Natural killer cell (primary cell): ENCODE results near the gene LGALS14. TPM values are rescaled to one million over a fixed set of nuclear protein-coding genes. Genes with fewer than 3 reads are reported as not detected.

Source experiments
- ATAC-seq, 3 donors: fragments of 150-1000 bp in 2 of 3; fragments of 200-7000 bp in 1 of 3; cut with Tn5 transposase; 1 replicate in 1 of 3; 2 replicates in 2 of 3; pipeline ENCODE4 v1.10.0; 2021; ENCODE audit warnings: mild to moderate bottlenecking in 2 of 3, moderate library complexity in 2 of 3
- DNase-seq, 2 donors: peaks; one replicate each; pipeline versions ENCODE4 v3.0.0 to v3.0.0-alpha.2; 2013 to 2021; ENCODE audit warnings: mixed read lengths in 1 of 2
- H3K27ac ChIP-seq: one replicate; pipeline ENCODE4 v1.5.1; 2013; ENCODE audit warnings: mild to moderate bottlenecking, low read length
- H3K27me3 ChIP-seq: one replicate; pipeline ENCODE4 v1.6.1; 2013; ENCODE audit warnings: low read length; ENCODE audit not compliant: control insufficient read depth, insufficient read depth
- H3K36me3 ChIP-seq: one replicate; pipeline ENCODE4 v1.6.1; 2013; ENCODE audit warnings: low read length; ENCODE audit not compliant: control insufficient read depth, insufficient read depth
- H3K4me1 ChIP-seq: one replicate; pipeline ENCODE4 v1.6.1; 2013; ENCODE audit warnings: low read length; ENCODE audit not compliant: control insufficient read depth, insufficient read depth
- H3K4me3 ChIP-seq: one replicate; pipeline ENCODE4 v1.5.1; 2013; ENCODE audit warnings: low read length
- H3K9me3 ChIP-seq: one replicate; pipeline ENCODE4 v1.6.1; 2013; ENCODE audit warnings: low read length; ENCODE audit not compliant: control insufficient read depth, insufficient read depth
- H3K27ac Mint-ChIP-seq, 2 donors: one replicate each; pipeline ENCODE4 v1.8.0; 2022; ENCODE audit warnings: mild to moderate bottlenecking in 2 of 2, mixed read lengths in 2 of 2, moderate library complexity in 1 of 2
- H3K27me3 Mint-ChIP-seq, 2 donors: one replicate each; pipeline ENCODE4 v1.8.0; 2022; ENCODE audit warnings: low read depth in 2 of 2, mixed read lengths in 2 of 2
- H3K36me3 Mint-ChIP-seq: one replicate; pipeline ENCODE4 v1.8.0; 2022; ENCODE audit warnings: mixed read lengths
- H3K4me1 Mint-ChIP-seq, 2 donors: one replicate each; pipeline ENCODE4 v1.8.0; 2022; ENCODE audit warnings: mixed read lengths in 2 of 2
- H3K4me3 Mint-ChIP-seq: one replicate; pipeline ENCODE4 v1.8.0; 2022; ENCODE audit warnings: mild to moderate bottlenecking, moderate library complexity, mixed read lengths
- H3K9me3 Mint-ChIP-seq, 2 donors: one replicate each; pipeline ENCODE4 v1.8.0; 2022; ENCODE audit warnings: mixed read lengths in 2 of 2
- WGBS: methylation state at CpG from one replicate; pipeline ENCODE4 v1.1.7; 2013; ENCODE audit warnings: missing lambda C conversion rate; ENCODE audit not compliant: insufficient coverage; 5-methylcytosine and 5-hydroxymethylcytosine counted together
- intact Hi-C: fragments of 100-400 bp; cut with micrococcal nuclease; formaldehyde crosslinking; loops from one replicate; pipeline ENCODE4 v1.14.2; 2022
- total RNA-seq, 4 donors: library from RNA; stranded (reverse); fragments of 120-200 nt in 1 of 4; gene quantifications; one replicate each; pipeline versions ENCODE4 v1.2.3 to v1.2.4, GENCODE V29; 2013 to 2022
- TF ChIP-seq, protein P1 (sequence below): fragments of 200-600 bp; IDR thresholded peaks from one replicate; pipeline ENCODE4 v1.8.0; 2022; ENCODE audit warnings: antibody characterized with exemption

LGALS14 gene
- total RNA-seq, 3 donors from 2014 or later (not counting 1 experiment from before 2014, with no cell fraction given) = not detected

DNA sequence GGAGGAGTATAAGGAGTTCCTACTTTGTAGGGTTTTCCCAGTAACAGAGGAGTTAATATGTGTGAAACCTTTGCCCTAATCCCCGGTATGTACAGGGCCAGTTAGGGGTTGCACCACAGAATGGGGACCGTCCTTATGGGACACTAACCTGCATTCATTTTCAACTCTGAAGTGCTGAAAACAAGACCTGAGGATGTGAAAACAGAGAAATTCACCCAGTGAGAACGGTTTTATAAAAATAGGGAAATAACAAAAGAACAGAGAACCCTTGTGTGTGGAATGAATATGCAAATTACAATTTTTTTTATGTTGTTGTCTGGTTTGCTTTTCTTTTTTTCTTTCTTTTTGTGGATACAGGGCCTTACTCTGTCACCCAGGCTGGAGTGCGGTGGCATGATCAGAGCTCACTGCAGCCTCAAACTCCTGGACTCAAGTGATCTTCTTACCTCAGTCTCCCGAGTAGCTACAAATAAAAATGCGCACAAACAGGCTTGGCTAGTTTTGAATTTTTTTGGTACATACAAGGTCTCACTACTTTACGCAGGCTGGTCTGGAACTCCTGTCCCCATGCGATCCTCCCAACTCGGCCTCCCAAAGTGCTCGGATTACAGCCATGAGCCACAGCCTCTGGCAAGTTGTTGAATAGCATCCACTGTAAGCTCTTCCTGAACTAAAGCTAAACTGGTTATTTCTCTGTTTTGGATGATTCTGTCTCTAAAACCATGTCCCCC, 23.0 kb downstream of the LGALS14 start:
- no peaks in the 10 kb centered on the region for H3K27me3 ChIP-seq
- no peak for DNase-seq
- TF ChIP-seq, protein P1, sequence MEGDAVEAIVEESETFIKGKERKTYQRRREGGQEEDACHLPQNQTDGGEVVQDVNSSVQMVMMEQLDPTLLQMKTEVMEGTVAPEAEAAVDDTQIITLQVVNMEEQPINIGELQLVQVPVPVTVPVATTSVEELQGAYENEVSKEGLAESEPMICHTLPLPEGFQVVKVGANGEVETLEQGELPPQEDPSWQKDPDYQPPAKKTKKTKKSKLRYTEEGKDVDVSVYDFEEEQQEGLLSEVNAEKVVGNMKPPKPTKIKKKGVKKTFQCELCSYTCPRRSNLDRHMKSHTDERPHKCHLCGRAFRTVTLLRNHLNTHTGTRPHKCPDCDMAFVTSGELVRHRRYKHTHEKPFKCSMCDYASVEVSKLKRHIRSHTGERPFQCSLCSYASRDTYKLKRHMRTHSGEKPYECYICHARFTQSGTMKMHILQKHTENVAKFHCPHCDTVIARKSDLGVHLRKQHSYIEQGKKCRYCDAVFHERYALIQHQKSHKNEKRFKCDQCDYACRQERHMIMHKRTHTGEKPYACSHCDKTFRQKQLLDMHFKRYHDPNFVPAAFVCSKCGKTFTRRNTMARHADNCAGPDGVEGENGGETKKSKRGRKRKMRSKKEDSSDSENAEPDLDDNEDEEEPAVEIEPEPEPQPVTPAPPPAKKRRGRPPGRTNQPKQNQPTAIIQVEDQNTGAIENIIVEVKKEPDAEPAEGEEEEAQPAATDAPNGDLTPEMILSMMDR = no peak
- Mint-ChIP-seq H3K27ac (no peak overlapping the region), H3K36me3 (no peaks in the 10 kb centered on the region), H3K4me3 (no peak overlapping the region), H3K27me3 (peaks cover 14 to 49% of the 10 kb centered on the region in 2 donors), H3K9me3 (no peaks in the 10 kb centered on the region), H3K4me1 (no peaks in the 10 kb centered on the region)
- 79% methylated on average over 10 of the region's 10 CpGs for WGBS
- no peak overlapping the region for H3K27ac ChIP-seq
- H3K4me3 ChIP-seq = no peak overlapping the region
- intact Hi-C loops = no loop called here
- no peaks in the 10 kb centered on the region for H3K36me3 ChIP-seq
- ATAC-seq = no peak
- H3K9me3 ChIP-seq = no peaks in the 10 kb centered on the region
- no peaks in the 10 kb centered on the region for H3K4me1 ChIP-seq

DNA sequence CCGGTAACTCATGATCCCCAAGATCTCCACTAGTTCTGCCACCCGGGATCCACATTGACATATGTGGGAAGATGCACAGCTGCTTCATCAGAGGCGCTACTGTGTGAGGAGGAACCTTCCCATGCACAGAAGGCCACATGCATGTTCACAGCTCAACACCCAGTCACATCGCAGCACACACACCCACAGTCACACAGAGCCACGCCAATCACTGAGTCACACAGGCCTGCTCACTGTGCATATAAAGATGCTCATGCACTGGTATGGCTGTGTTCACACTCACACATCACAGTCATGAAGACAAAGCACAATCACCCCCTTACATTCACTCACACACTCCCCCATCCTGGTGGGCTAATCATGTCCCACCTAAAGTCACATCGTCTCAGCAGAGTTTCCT, 23.8 kb downstream of the LGALS14 start:
- no peak overlapping the region for H3K4me3 ChIP-seq
- no peaks in the 10 kb centered on the region for H3K9me3 Mint-ChIP-seq
- no peaks in the 10 kb centered on the region for H3K36me3 Mint-ChIP-seq
- peaks cover 11 to 41% of the 10 kb centered on the region in 2 donors for H3K27me3 Mint-ChIP-seq
- no peaks in the 10 kb centered on the region for H3K9me3 ChIP-seq
- TF ChIP-seq, protein P1 = no peak
- H3K4me1 Mint-ChIP-seq = no peaks in the 10 kb centered on the region
- H3K27ac ChIP-seq = no peak overlapping the region
- intact Hi-C loops = no loop called here
- no peak overlapping the region for H3K4me3 Mint-ChIP-seq
- no peaks in the 10 kb centered on the region for H3K27me3 ChIP-seq
- WGBS = 80% methylated on average over 6 of the region's 6 CpGs
- ATAC-seq (no peak), DNase-seq (no peak)
- no peaks in the 10 kb centered on the region for H3K4me1 ChIP-seq
- H3K27ac Mint-ChIP-seq = no peak overlapping the region
- no peaks in the 10 kb centered on the region for H3K36me3 ChIP-seq

DNA sequence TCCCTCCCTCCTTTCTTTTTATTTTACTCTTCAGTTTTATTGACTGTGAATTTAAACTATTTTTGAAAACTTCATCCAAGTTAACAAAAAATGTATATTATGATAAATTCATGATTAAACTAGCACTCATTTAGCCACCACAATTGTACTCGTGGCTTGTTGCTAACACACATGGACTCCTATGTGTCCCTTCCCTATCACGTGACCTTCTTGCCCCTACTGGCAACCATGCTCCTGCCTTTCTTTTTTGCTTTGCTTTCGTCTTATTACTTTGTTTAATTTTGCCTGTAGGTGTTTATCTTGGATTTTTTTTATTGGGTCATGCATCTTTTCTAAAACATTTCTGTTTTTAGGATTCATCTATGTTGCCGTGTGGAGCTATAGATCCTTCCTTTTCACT, 25.3 kb downstream of the LGALS14 start:
- 81% methylated on average over 2 of the region's 4 CpGs for WGBS
- no peak for ATAC-seq

More for the DNA sequence above, 25.3 kb downstream of the LGALS14 start:
- no peaks in the 10 kb centered on the region for H3K9me3 Mint-ChIP-seq
- H3K27ac Mint-ChIP-seq = no peak overlapping the region
- no peaks in the 10 kb centered on the region for H3K27me3 ChIP-seq
- H3K36me3 ChIP-seq = no peaks in the 10 kb centered on the region
- intact Hi-C loops = no loop called here
- H3K4me1 ChIP-seq = no peaks in the 10 kb centered on the region
- no peak for DNase-seq
- H3K4me1 Mint-ChIP-seq = no peaks in the 10 kb centered on the region
- TF ChIP-seq, protein P1 = no peak
- no peak overlapping the region for H3K4me3 Mint-ChIP-seq
- no peak overlapping the region for H3K4me3 ChIP-seq
- peaks cover 15 to 34% of the 10 kb centered on the region in 2 donors for H3K27me3 Mint-ChIP-seq
- no peak overlapping the region for H3K27ac ChIP-seq
- no peaks in the 10 kb centered on the region for H3K9me3 ChIP-seq
- no peaks in the 10 kb centered on the region for H3K36me3 Mint-ChIP-seq
